GM23338 (cell line): Measurements from ENCODE around the gene CASS4. TPM values are rescaled to one million over a fixed set of nuclear protein-coding genes. Genes with fewer than 3 reads are reported as not detected.

Experiments used
- ATAC-seq: fragments of 200-7000 bp; cut with Tn5 transposase; 3 replicates; pipeline ENCODE4 v1.9.1; 2020
- DNase-seq: peaks from one replicate; pipeline ENCODE4 v3.0.0-alpha.2; 2015; ENCODE audit warnings: low spot score
- H2AFZ ChIP-seq: fragments of 200-600 bp; sonication (generic); 2 replicates; pipeline ENCODE4 v1.8.0; 2016; ENCODE audit warnings: antibody characterized with exemption, mild to moderate bottlenecking, moderate library complexity
- H3F3A ChIP-seq: fragments of 200-600 bp; sonication (generic); replicated peaks from 2 replicates; pipeline ENCODE4 v1.8.0; 2017; ENCODE audit warnings: antibody characterized with exemption, mixed run types, low read depth
- H3K27ac ChIP-seq: fragments of 200-600 bp; sonication (generic); 2 replicates; pipeline ENCODE4 v1.6.1; 2016; ENCODE audit warnings: low read depth
- H3K27me3 ChIP-seq: fragments of 200-600 bp; sonication (generic); 2 replicates; pipeline ENCODE4 v1.8.0; 2016; ENCODE audit warnings: mild to moderate bottlenecking, mixed run types, moderate library complexity; ENCODE audit not compliant: insufficient read depth
- H3K36me3 ChIP-seq: fragments of 200-600 bp; sonication (generic); 2 replicates; pipeline ENCODE4 v1.8.0; 2016; ENCODE audit warnings: mild to moderate bottlenecking; ENCODE audit not compliant: insufficient read depth
- H3K4me1 ChIP-seq: fragments of 200-600 bp; sonication (generic); 2 replicates; pipeline ENCODE4 v1.8.0; 2016; ENCODE audit warnings: mild to moderate bottlenecking, moderate library complexity; ENCODE audit not compliant: insufficient read depth
- H3K4me2 ChIP-seq: fragments of 200-600 bp; sonication (generic); 2 replicates; pipeline ENCODE4 v1.7.1; 2017; ENCODE audit warnings: mixed run types
- H3K4me3 ChIP-seq: fragments of 200-600 bp; sonication (generic); 2 replicates; pipeline ENCODE4 v1.6.1; 2016; ENCODE audit warnings: mixed run types
- H3K79me2 ChIP-seq: fragments of 200-600 bp; sonication (generic); replicated peaks from 2 replicates; pipeline ENCODE4 v1.8.0; 2017; ENCODE audit warnings: mild to moderate bottlenecking; ENCODE audit not compliant: insufficient read depth
- H3K9me2 ChIP-seq: fragments of 200-600 bp; sonication (generic); 2 replicates; pipeline ENCODE4 v1.8.0; 2017; ENCODE audit not compliant: insufficient read depth
- H4K20me1 ChIP-seq: fragments of 200-600 bp; sonication (generic); replicated peaks from 2 replicates; pipeline ENCODE4 v1.8.0; 2017; ENCODE audit warnings: mild to moderate bottlenecking; ENCODE audit not compliant: insufficient read depth
- H3K27ac Mint-ChIP-seq: 2 replicates; pipeline ENCODE4 v1.8.0; 2020; ENCODE audit warnings: inconsistent platforms, mild to moderate bottlenecking, moderate library complexity, mixed read lengths
- H3K27me3 Mint-ChIP-seq: 3 replicates; pipeline ENCODE4 v1.8.0; 2022; ENCODE audit warnings: low read depth, mild to moderate bottlenecking, moderate library complexity, mixed read lengths, inconsistent platforms; ENCODE audit not compliant: insufficient read depth, poor library complexity
- H3K36me3 Mint-ChIP-seq: 3 replicates; pipeline ENCODE4 v1.8.0; 2021; ENCODE audit warnings: low read depth, mild to moderate bottlenecking, inconsistent platforms, moderate library complexity, mixed read lengths
- H3K4me1 Mint-ChIP-seq: 3 replicates; pipeline ENCODE4 v1.8.0; 2020; ENCODE audit warnings: mild to moderate bottlenecking, inconsistent platforms, mixed read lengths
- H3K4me3 Mint-ChIP-seq: 3 replicates; pipeline ENCODE4 v1.8.0; 2021; ENCODE audit warnings: moderate library complexity, mild to moderate bottlenecking, inconsistent platforms, mixed read lengths
- H3K9me3 Mint-ChIP-seq: 3 replicates; pipeline ENCODE4 v1.8.0; 2020; ENCODE audit warnings: moderate library complexity, mild to moderate bottlenecking, inconsistent platforms, mixed read lengths
- CREB1 ChIP-seq: fragments of 250-450 bp; sonication (Bioruptor Pico); IDR thresholded peaks from 2 replicates; pipeline ENCODE4 v1.5.0; 2020; ENCODE audit warnings: low read depth, mild to moderate bottlenecking, moderate library complexity
- ETS1 ChIP-seq: IDR thresholded peaks from 2 replicates; pipeline ENCODE4 v1.6.1; 2016; ENCODE audit warnings: antibody characterized with exemption
- EZH2 ChIP-seq: fragments of 200-600 bp; sonication (generic); IDR thresholded peaks from one replicate; pipeline ENCODE4 v1.8.0; 2017; ENCODE audit warnings: antibody characterized with exemption, mild to moderate bottlenecking, low read depth; ENCODE audit not compliant: unreplicated experiment
- EZH2phosphoT487 ChIP-seq: fragments of 200-600 bp; sonication (generic); IDR thresholded peaks from one replicate; pipeline ENCODE4 v1.8.1; 2018; ENCODE audit warnings: antibody characterized with exemption; ENCODE audit not compliant: unreplicated experiment
- JUNB ChIP-seq: IDR thresholded peaks from one replicate; pipeline ENCODE4 v1.6.1; 2016; ENCODE audit warnings: antibody characterized with exemption; ENCODE audit not compliant: unreplicated experiment
- NANOG ChIP-seq: IDR thresholded peaks from 2 replicates; pipeline ENCODE4 v1.6.1; 2016; ENCODE audit warnings: antibody characterized with exemption, borderline replicate concordance
- POLR2AphosphoS5 ChIP-seq: IDR thresholded peaks from 2 replicates; pipeline ENCODE4 v1.6.1; 2016; ENCODE audit warnings: antibody characterized with exemption, low read depth
- STAT1 ChIP-seq: IDR thresholded peaks from one replicate; pipeline ENCODE4 v1.6.1; 2016; ENCODE audit warnings: antibody characterized with exemption; ENCODE audit not compliant: unreplicated experiment
- ZNF114 ChIP-seq: fragments of 250-450 bp; sonication (Bioruptor Pico); IDR thresholded peaks from 2 replicates; pipeline ENCODE4 v1.5.0; 2020; ENCODE audit warnings: mild to moderate bottlenecking, moderate library complexity
- ZNF331 ChIP-seq: fragments of 250-450 bp; sonication (Bioruptor Pico); IDR thresholded peaks from 2 replicates; pipeline ENCODE4 v1.5.0; 2020; ENCODE audit warnings: low read depth, mild to moderate bottlenecking, moderate library complexity
- ZNF462 ChIP-seq: fragments of 250-450 bp; sonication (Bioruptor Pico); IDR thresholded peaks from 2 replicates; pipeline ENCODE4 v1.5.0; 2020; ENCODE audit warnings: mild to moderate bottlenecking, moderate library complexity
- polyA plus RNA-seq: library from polyadenylated mRNA; unstranded; fragments of >200 nt; fragmentation: Nextera tagmentation; extraction: Ambion mirVana; gene quantifications from 2 replicates; pipeline ENCODE4 v1.2.1, GENCODE V29; 2016
- total RNA-seq: library from RNA; depleted of rRNA; stranded (reverse); fragments of >200 nt; shearing (Covaris generic); gene quantifications from 2 replicates; pipeline ENCODE4 v1.2.3, GENCODE V29; 2014
- TF ChIP-seq, protein P1 (sequence below): IDR thresholded peaks from one replicate; pipeline ENCODE4 v1.6.1; 2018; ENCODE audit warnings: antibody characterized with exemption; ENCODE audit not compliant: unreplicated experiment
- TF ChIP-seq, protein P2 (sequence below), 2 experiments: fragments of 200-600 bp in 1 of 2; sonication (generic) in 1 of 2; conservative IDR thresholded peaks; 2 replicates each; pipeline versions ENCODE4 v1.5.1 to v1.6.1; 2016 to 2017; ENCODE audit warnings: antibody characterized with exemption in 2 of 2, low read depth in 2 of 2, mild to moderate bottlenecking in 2 of 2, moderate library complexity in 1 of 2

CASS4 gene
- total and polyA plus RNA-seq, 2 experiments from 2014 or later: not detected

- TF ChIP-seq NANOG (no peak), POLR2AphosphoS5 (no peak), ZNF114 (CRISPR knock-in tag) (no peak)
These were observed 49.1 kb upstream of the CASS4 start (continued) for GRCh38 chr20:56362833-56363413.

GRCh38 chr20:56363491-56363890, 48.6 kb upstream of the CASS4 start:
- Histone ChIP-seq H3K4me1 (peaks cover 10% of the 10 kb centered on the region; the same call in 1 of the 2 replicates), H3K36me3 (no peaks in the 10 kb centered on the region), H3K4me2 (no peak overlapping the region), H2AFZ (no peak overlapping the region), H3K27ac (no peak overlapping the region), H3F3A (no peaks in the 10 kb centered on the region), H4K20me1 (no peaks in the 10 kb centered on the region), H3K27me3 (no peaks in the 10 kb centered on the region), H3K9me2 (no peaks in the 10 kb centered on the region), H3K79me2 (no peaks in the 10 kb centered on the region), H3K4me3 (no peak overlapping the region)
- ATAC-seq (no peak), DNase-seq (no peak)
- Mint-ChIP-seq H3K27me3 (peaks cover 13% of the 10 kb centered on the region), H3K36me3 (peaks cover 3% of the 10 kb centered on the region; the same call in 2 of the 3 replicates), H3K27ac (no peak overlapping the region), H3K4me3 (no peak overlapping the region), H3K9me3 (no peaks in the 10 kb centered on the region; the same call in 2 of the 3 replicates), H3K4me1 (peaks cover 11% of the 10 kb centered on the region)
- TF ChIP-seq EZH2: no peak
- no peak for TF ChIP-seq ZNF331
- no peak for TF ChIP-seq ZNF462 (CRISPR knock-in tag)
- no peak for TF ChIP-seq EZH2phosphoT487
- TF ChIP-seq POLR2AphosphoS5: no peak
- TF ChIP-seq ZNF114 (CRISPR knock-in tag): no peak
- no peak for TF ChIP-seq NANOG
- TF ChIP-seq, protein P1, sequence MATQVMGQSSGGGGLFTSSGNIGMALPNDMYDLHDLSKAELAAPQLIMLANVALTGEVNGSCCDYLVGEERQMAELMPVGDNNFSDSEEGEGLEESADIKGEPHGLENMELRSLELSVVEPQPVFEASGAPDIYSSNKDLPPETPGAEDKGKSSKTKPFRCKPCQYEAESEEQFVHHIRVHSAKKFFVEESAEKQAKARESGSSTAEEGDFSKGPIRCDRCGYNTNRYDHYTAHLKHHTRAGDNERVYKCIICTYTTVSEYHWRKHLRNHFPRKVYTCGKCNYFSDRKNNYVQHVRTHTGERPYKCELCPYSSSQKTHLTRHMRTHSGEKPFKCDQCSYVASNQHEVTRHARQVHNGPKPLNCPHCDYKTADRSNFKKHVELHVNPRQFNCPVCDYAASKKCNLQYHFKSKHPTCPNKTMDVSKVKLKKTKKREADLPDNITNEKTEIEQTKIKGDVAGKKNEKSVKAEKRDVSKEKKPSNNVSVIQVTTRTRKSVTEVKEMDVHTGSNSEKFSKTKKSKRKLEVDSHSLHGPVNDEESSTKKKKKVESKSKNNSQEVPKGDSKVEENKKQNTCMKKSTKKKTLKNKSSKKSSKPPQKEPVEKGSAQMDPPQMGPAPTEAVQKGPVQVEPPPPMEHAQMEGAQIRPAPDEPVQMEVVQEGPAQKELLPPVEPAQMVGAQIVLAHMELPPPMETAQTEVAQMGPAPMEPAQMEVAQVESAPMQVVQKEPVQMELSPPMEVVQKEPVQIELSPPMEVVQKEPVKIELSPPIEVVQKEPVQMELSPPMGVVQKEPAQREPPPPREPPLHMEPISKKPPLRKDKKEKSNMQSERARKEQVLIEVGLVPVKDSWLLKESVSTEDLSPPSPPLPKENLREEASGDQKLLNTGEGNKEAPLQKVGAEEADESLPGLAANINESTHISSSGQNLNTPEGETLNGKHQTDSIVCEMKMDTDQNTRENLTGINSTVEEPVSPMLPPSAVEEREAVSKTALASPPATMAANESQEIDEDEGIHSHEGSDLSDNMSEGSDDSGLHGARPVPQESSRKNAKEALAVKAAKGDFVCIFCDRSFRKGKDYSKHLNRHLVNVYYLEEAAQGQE: no peak
- TF ChIP-seq, protein P2, sequence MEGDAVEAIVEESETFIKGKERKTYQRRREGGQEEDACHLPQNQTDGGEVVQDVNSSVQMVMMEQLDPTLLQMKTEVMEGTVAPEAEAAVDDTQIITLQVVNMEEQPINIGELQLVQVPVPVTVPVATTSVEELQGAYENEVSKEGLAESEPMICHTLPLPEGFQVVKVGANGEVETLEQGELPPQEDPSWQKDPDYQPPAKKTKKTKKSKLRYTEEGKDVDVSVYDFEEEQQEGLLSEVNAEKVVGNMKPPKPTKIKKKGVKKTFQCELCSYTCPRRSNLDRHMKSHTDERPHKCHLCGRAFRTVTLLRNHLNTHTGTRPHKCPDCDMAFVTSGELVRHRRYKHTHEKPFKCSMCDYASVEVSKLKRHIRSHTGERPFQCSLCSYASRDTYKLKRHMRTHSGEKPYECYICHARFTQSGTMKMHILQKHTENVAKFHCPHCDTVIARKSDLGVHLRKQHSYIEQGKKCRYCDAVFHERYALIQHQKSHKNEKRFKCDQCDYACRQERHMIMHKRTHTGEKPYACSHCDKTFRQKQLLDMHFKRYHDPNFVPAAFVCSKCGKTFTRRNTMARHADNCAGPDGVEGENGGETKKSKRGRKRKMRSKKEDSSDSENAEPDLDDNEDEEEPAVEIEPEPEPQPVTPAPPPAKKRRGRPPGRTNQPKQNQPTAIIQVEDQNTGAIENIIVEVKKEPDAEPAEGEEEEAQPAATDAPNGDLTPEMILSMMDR (conservative IDR thresholded peaks at IDR 0.05; ENCODE audit: low read depth in 2 of 2): no peak
- TF ChIP-seq CREB1 (CRISPR knock-in tag): no peak
- no peak for TF ChIP-seq ETS1
- TF ChIP-seq JUNB: no peak
- TF ChIP-seq STAT1: no peak
